SW 1271 (cell line): Measurements from ENCODE around the gene PLS3.

Experiments
- DNase-seq, 2 experiments: peaks; one replicate each; lab custom pipeline; 2025; lab: John Stamatoyannopoulos, UW

Gene PLS3

DNA sequence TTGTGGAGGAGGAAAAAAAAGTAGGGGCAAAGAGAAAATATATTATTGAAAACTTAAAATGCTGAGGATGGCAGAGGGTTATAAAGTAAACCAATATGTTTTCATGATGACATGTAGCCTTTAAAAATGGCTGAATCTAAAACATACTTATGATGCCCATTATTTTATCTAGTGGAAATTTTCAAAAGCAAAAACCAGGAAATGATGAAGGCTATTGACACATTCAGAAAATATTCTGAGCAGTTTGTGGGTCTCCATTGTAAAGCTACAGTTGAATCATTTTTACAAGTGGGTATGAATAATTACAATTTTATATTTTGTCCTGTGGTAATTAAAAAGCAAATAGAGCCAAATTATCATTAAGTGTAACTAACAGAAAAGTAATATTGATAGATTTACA, 10.7 kb downstream of the PLS3 start:
- DNase-seq = no peak

GRCh38 chrX:115573185-115573584, 12.2 kb downstream of the PLS3 start:
- no peak for DNase-seq

- DNase-seq = no peak
Measured at GRCh38 chrX:115576676-115577075, 15.7 kb downstream of the PLS3 start.

GRCh38 chrX:115579327-115579726, 18.4 kb downstream of the PLS3 start:
- DNase-seq = no peak

DNA sequence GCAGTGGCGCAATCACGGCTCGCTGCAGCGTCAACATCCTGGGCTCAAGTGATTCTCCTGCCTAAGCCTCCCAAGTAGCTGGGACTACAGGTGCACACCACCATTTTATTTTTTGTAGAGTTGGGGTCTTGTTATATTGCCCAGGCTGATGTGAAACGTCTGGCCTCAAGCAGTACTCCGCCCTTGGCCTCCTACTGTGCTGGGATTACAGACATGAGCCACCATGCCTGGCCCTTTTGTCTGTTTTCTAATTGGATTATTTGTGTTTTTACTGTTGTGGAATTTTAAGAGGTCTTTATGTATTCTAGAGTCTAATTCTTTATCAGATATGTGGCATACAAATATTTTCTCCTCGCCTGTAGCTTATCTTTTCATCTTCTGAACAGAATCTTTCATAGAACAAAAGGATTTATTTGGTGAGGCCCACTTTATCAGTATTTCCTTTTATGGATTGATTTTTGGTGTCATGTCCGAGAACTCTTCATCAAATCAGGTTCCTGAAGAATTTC, 18.9 kb downstream of the PLS3 start:
- no peak for DNase-seq

- DNase-seq = no peak
Measured at GRCh38 chrX:115581759-115582615, 21.0 kb downstream of the PLS3 start.

DNA sequence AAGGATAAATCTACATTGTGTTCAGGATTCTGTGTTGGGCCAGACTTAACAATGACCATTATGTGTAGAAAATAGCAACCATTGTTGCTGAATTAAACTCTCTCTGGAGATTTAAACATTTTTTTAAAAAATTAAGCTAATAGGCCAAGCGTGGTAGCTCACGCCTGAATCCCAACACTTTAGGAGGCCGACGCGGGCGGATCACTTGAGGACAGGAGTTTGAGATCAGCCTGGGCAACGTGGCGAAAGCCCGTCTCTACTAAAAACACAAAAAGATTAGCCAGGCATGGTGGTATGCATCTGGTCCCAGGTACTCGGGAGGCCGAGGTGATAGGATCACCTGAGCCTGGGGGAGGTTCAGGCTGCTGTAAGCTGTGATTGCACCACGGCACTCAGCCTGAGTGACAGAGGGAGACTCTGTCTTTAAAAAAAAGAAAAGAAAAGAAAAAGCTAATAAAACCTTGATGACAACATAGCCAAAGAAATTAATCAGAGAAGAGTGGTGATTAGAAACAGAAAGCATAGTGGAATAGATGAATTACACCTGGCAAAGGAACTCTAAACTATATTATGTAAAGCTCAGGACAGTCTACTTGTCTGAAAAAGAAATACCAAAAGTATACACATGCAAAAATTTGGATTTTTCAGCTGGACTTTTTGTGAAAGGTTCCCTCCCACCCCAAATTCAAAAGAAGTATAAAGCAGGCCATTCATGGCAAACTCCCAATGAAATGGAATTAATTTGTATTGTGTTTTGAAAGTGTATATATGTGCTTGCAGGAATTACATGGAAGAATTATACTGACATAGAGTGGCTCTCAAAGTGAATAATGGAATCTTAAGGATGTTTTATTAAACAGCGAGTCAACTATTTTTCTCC, 21.9 kb downstream of the PLS3 start:
- DNase-seq = no peak

GRCh38 chrX:115583496-115584004, 22.6 kb downstream of the PLS3 start:
- DNase-seq = no peak

DNA sequence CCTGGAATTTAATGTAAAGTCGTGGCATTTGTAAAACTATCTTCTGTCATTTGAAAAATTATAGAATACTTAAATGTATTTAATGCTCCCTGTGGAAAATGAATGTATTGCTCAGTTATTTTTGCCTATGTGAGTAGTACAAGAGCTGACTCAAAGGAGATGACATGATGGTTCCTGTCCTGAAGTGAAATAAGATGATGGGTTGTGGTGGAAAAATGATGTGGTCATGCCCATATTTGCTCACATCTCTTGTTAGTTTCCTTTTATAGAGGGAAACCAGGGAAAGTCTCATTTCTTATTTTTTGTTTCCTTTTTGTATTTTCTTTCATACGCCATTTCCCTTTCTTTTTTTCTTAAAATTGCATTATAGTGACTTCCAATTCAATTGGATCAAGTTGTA, 23.7 kb downstream of the PLS3 start:
- no peak for DNase-seq

DNA sequence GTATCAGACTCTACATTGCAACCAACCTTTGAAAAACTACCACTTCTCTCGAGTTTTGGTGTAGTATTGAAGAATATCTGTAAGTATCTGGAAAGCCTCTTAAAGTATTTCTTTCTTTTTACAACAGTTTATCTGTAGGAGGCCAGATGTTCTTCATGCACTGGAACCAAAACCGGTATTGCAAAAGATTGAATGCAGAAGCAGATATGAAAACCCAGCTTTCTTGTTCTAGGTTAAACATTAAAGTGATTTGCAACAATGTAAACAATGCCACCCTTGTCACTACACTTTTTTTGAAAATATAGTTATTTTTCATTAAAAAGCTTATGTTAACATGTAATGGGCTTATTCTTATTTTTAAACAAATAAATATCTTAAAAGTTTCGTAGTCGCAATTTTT, 27.2 kb downstream of the PLS3 start:
- no peak for DNase-seq

DNA sequence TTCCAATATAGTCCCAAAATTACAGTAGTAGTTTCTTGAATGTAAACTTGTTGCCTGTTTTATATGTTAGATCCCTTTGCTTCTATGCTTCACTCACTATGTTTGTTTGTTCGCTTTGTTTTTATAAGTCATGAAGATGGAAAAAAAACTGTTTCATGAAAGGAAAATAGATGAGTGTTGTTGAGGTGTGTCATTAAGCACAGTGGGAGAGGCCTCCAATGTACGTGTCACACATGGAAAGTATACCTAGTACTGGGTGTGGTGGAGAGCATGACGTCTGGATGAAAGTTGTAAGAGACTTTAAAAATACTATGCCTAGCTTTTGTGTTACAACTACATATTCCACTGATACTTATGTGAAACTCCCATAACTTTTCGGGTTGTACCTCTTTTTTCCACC, 28.4 kb downstream of the PLS3 start:
- DNase-seq = no peak

- no peak for DNase-seq
Measured at GRCh38 chrX:115591420-115591819, 30.4 kb downstream of the PLS3 start.

DNA sequence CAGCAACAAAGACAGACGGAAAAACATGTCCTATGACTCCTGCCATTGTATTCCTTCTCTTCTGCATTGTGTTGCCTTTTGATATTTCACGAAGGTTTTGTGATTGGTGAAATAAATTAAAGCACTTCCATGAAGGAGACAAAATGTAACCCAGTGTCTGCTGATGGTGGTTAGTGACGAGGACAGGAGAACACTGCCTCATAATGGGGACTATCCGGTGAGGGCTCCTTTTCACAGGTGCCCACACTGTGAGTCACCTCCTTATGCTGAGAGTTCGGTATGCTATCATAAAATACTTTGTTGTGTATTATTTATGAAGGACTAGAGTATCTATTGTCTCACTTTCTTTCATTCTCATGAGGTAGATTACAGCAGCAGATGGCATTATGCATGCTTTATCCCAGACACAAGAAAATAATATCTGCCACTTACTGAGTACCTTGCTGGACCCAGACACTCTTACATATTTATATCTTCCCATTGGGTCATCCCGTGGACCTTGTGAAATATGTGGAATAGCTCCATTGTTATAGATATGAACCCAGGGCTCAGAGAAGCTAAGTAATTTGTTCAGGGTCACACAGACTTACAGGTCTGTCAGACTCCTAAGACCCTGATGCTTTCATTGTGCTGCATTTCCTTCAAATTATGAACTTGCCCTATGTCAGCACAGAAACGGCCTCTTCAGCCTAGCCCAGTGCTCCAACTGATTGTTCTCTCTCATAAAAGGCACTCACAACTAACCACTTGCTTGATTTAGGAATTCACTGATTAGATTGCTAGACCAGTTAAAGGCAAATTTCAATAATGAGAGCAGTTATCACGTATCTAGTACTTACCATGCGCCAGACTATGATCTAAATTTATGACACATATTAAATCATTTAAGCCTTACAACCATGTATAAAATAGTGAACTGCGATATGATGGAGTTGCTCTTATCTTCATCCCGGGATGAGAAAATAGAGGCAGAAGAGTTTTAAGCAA, 31.2 kb downstream of the PLS3 start:
- no peak for DNase-seq

DNA sequence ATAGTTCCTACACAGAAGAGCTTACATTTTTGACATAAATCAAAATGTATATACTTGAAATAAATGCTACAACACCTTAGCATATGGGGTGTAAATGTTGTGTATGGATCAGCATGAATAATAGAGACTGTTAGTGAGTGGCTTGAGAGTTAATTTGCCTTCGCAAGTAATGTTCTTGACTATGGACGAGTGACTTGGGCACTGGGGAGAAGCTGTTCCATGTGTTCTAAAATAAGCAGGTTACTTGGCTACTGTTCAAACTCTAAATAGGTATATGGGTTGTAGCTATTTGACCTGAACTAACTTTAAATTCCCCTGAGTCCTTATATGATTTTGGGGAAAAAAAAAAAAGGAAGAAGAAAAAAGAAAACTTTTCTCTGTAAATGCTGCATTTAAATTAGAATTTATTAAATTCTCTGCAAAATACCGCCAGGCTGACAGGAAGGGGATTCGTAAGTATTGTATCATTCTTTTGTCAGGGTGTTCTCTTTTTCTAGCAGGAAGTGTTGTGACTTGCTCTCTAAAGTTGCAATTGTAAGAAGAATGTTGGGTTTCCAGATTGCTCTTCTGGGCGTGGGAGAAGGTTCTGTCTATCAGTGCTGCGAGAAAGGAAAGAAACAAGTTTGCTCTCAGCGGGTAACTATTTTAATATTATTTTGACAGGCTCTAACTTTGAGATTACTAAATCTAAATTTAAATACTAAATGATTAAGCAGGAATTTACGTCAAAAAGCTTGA, 32.2 kb downstream of the PLS3 start:
- no peak for DNase-seq

- no peak for DNase-seq
Measured at GRCh38 chrX:115595049-115595448, 34.1 kb downstream of the PLS3 start.

- DNase-seq = no peak
Measured at GRCh38 chrX:115598556-115598955, 37.6 kb downstream of the PLS3 start.

- no peak for DNase-seq
Measured at GRCh38 chrX:115602308-115602707, 41.3 kb downstream of the PLS3 start.

DNA sequence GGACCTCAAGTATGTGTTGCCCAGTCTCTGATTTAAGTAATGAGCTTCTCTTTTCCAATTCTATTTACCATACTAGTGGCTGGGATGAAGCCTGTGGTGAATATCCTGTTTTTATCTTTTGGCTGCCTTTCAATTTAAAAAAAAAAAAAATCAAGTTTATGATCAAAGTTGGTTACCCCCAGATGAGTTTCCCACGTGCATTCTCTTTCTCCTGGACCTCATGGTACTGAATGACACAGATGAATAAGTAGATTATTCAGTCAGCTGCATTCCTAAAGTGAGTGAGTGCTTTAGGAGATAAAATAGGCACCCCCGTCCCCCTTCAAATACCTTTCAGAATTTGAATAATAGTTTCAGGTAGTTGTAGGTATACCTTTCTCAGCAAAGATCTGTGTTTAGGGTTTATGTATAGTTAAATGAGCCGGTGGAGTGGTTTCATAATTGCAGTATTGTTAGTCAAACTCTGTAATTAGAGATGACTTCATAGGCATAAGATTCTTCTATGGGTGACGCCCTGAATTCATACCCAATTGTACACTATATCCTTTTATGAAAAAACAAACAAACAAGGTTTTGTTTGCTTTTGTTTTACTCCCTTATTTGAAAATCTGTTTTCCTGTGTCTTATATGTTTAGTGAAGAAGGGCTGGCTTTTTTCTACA, 41.9 kb downstream of the PLS3 start:
- DNase-seq = no peak

GRCh38 chrX:115603534-115604074, 42.6 kb downstream of the PLS3 start:
- no peak for DNase-seq

DNA sequence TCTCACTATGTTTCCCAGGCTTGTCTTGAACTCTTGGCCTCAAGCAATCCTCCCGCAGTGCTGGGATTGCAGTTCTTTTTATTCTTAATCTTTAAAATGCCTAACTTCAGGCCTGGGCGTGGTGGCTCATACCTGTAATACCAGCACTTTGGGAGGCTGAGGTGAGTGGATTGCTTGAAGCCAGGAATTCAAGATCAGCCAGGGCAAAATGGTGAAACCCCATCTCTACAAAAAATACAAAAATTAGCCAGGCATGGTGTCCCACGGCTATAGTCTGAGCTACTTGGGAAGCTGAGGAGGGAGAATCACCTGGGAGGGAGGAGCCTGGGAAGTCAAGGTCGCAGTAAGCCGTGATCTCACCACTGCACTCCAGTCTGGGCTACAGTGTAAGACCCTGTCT, 45.9 kb downstream of the PLS3 start:
- no peak for DNase-seq
